Osteocyte (in vitro differentiated cells): ENCODE measurements around the gene MPDU1. TPM values are rescaled to one million over a fixed set of nuclear protein-coding genes. Genes with fewer than 3 reads are reported as not detected.
"Not testable (repeated sequence)": the region's sequence is repeated elsewhere in the genome, so short reads cannot be mapped to it uniquely, and the experiment has no call there.

ENCODE experiments used
- DNase-seq: peaks from one replicate; pipeline ENCODE4 v3.0.0; 2021; ENCODE audit warnings: mixed read lengths; ENCODE audit not compliant: unreplicated experiment; ENCODE audit errors: extremely low spot score
- H3K27ac Mint-ChIP-seq: one replicate; pipeline ENCODE4 v1.8.0; 2021; ENCODE audit warnings: mild to moderate bottlenecking, mixed read lengths; ENCODE audit not compliant: unreplicated experiment
- H3K27me3 Mint-ChIP-seq: one replicate; pipeline ENCODE4 v1.8.0; 2021; ENCODE audit warnings: mixed read lengths; ENCODE audit not compliant: unreplicated experiment
- H3K36me3 Mint-ChIP-seq: one replicate; pipeline ENCODE4 v1.8.0; 2021; ENCODE audit warnings: mixed read lengths; ENCODE audit not compliant: unreplicated experiment
- H3K4me1 Mint-ChIP-seq: one replicate; pipeline ENCODE4 v1.8.0; 2021; ENCODE audit warnings: mixed read lengths; ENCODE audit not compliant: unreplicated experiment
- H3K4me3 Mint-ChIP-seq: one replicate; pipeline ENCODE4 v1.8.0; 2021; ENCODE audit warnings: mild to moderate bottlenecking, moderate library complexity, mixed read lengths; ENCODE audit not compliant: unreplicated experiment
- H3K9me3 Mint-ChIP-seq: one replicate; pipeline ENCODE4 v1.8.0; 2021; ENCODE audit warnings: mixed read lengths; ENCODE audit not compliant: unreplicated experiment
- CTCF ChIP-seq: fragments of 200-600 bp; sonication (generic); IDR thresholded peaks from 2 replicates; pipeline ENCODE4 v1.5.0; 2021; ENCODE audit warnings: antibody characterized with exemption, mild to moderate bottlenecking, moderate library complexity
- total RNA-seq: library from RNA; stranded (reverse); gene quantifications from 2 replicates; pipeline ENCODE4 v1.2.1, GENCODE V29; 2021

The MPDU1 gene
- total RNA-seq, 1 donor from 2014 or later, result 42.2 TPM

GRCh38 chr17:7593296-7593695 is 9.6 kb downstream of the MPDU1 start:
- no peak for TF ChIP-seq CTCF
- no peak for DNase-seq
- Mint-ChIP-seq H3K27ac (no peak overlapping the region), H3K4me1 (peaks cover 14% of the 10 kb centered on the region), H3K36me3 (peaks cover 38% of the 10 kb centered on the region), H3K27me3 (no peaks in the 10 kb centered on the region), H3K9me3 (no peaks in the 10 kb centered on the region), H3K4me3 (no peak overlapping the region)

GRCh38 chr17:7597561-7597960 is 13.9 kb downstream of the MPDU1 start:
- H3K4me1 Mint-ChIP-seq, DNase-seq, H3K4me3 Mint-ChIP-seq, H3K27me3 Mint-ChIP-seq, H3K27ac Mint-ChIP-seq, H3K9me3 Mint-ChIP-seq: not testable (repeated sequence)
- H3K36me3 Mint-ChIP-seq, result peaks cover 52% of the 10 kb centered on the region

GRCh38 chr17:7606280-7606679 is 22.6 kb downstream of the MPDU1 start:
- H3K9me3 Mint-ChIP-seq, result no peaks in the 10 kb centered on the region
- no peak for TF ChIP-seq CTCF
- DNase-seq, result no peak
- H3K27me3 Mint-ChIP-seq, result no peaks in the 10 kb centered on the region
- peaks cover 16% of the 10 kb centered on the region for H3K4me1 Mint-ChIP-seq
- H3K36me3 Mint-ChIP-seq, result peaks cover 42% of the 10 kb centered on the region
- no peak overlapping the region for H3K4me3 Mint-ChIP-seq
- no peak overlapping the region for H3K27ac Mint-ChIP-seq

- Mint-ChIP-seq H3K4me3 (no peak overlapping the region), H3K4me1 (peaks cover 44% of the 10 kb centered on the region), H3K36me3 (peaks cover 19% of the 10 kb centered on the region), H3K27me3 (no peaks in the 10 kb centered on the region), H3K27ac (peak overlapping the region; percentile 14), H3K9me3 (no peaks in the 10 kb centered on the region)
- no peak for TF ChIP-seq CTCF
- DNase-seq, result no peak
Observed at GRCh38 chr17:7610641-7611040, 27.0 kb downstream of the MPDU1 start.

GRCh38 chr17:7611635-7612293 is 28.1 kb downstream of the MPDU1 start:
- peaks cover 42% of the 10 kb centered on the region for H3K4me1 Mint-ChIP-seq
- peak overlapping the region; percentile 82 for H3K4me3 Mint-ChIP-seq
- peaks cover 11% of the 10 kb centered on the region for H3K36me3 Mint-ChIP-seq
- H3K27ac Mint-ChIP-seq, result peak overlapping the region; percentile 64
- no peaks in the 10 kb centered on the region for H3K27me3 Mint-ChIP-seq
- no peak for DNase-seq
- no peaks in the 10 kb centered on the region for H3K9me3 Mint-ChIP-seq
- no peak for TF ChIP-seq CTCF

- peaks cover 42% of the 10 kb centered on the region for H3K4me1 Mint-ChIP-seq
- DNase-seq, result no peak
- H3K36me3 Mint-ChIP-seq, result peaks cover 11% of the 10 kb centered on the region
- no peaks in the 10 kb centered on the region for H3K9me3 Mint-ChIP-seq
- H3K27me3 Mint-ChIP-seq, result no peaks in the 10 kb centered on the region
- no peak for TF ChIP-seq CTCF
- H3K27ac Mint-ChIP-seq, result peak overlapping the region; percentile 64
- peak overlapping the region; percentile 82 for H3K4me3 Mint-ChIP-seq
Observed at GRCh38 chr17:7612294-7612640, 28.6 kb downstream of the MPDU1 start.
